RWPE1 (cell line): ENCODE data around the gene EPHB2.
A peak's percentile ranks its signal among the peaks of the same experiment; 100 is the strongest.

Experiments used
- CTCF ChIA-PET: fragments of 350-600 bp; sonication (Branson Sonifier 250); formaldehyde crosslinking; extraction: SDS; loops from one replicate; lab custom pipeline; 2021; lab: Yijun Ruan, JAX
- POLR2A ChIA-PET: fragments of 400-600 bp; formaldehyde crosslinking; extraction: SDS; loops from one replicate; lab custom pipeline; 2020; ENCODE audit warnings: antibody characterized with exemption; ENCODE audit not compliant: low non-redundant PET; lab: Yijun Ruan, JAX
- DNase-seq: peaks from one replicate; pipeline ENCODE4 v3.0.0; 2012; ENCODE audit warnings: low spot score
- H3K27ac ChIP-seq: fragments of 450-650 bp; 2 replicates; pipeline ENCODE4 v1.5.1; 2017
- TF ChIP-seq, protein P1 (sequence below): fragments of 450-650 bp; conservative IDR thresholded peaks from 2 replicates; pipeline ENCODE4 v1.5.1; 2017; ENCODE audit warnings: low read depth, mild to moderate bottlenecking

EPHB2 gene

DNA sequence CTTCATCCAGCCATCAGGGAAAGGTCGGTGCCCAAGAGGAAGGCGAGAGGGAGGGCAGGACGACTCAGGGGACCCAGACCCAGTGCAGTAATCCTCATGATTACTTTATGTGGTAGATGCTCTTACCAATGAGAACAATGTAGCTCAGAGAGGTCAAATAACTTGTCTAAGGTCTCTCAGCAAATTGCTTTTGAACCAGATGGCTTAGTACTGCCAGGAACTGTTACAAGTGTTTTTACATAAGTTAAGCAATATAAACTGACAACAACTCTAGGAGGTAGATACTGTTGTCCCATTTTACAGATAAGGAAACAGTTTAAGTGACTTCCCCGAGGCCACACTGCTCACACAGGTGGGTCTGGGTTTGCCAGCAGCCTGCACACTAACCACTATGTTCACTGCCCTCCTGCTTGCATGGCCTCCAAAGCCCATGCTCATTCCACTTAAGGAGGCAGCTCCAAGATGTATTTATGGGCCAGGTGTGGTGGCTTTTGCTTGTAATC, 150.3 kb downstream of the EPHB2 start:
- TF ChIP-seq, protein P1, sequence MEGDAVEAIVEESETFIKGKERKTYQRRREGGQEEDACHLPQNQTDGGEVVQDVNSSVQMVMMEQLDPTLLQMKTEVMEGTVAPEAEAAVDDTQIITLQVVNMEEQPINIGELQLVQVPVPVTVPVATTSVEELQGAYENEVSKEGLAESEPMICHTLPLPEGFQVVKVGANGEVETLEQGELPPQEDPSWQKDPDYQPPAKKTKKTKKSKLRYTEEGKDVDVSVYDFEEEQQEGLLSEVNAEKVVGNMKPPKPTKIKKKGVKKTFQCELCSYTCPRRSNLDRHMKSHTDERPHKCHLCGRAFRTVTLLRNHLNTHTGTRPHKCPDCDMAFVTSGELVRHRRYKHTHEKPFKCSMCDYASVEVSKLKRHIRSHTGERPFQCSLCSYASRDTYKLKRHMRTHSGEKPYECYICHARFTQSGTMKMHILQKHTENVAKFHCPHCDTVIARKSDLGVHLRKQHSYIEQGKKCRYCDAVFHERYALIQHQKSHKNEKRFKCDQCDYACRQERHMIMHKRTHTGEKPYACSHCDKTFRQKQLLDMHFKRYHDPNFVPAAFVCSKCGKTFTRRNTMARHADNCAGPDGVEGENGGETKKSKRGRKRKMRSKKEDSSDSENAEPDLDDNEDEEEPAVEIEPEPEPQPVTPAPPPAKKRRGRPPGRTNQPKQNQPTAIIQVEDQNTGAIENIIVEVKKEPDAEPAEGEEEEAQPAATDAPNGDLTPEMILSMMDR = no peak
- ChIA-PET POLR2A (no interaction called here), CTCF (interaction anchor here (0.9 to 2.4 kb wide), 5 partner anchors 8 to 157 kb away, joined by 3 to 18 read pairs (median 4); no protein-coding TSS in a partner anchor)
- no peak for DNase-seq
- H3K27ac ChIP-seq = no peak overlapping the region; the same call in 1 of the 2 replicates

DNA sequence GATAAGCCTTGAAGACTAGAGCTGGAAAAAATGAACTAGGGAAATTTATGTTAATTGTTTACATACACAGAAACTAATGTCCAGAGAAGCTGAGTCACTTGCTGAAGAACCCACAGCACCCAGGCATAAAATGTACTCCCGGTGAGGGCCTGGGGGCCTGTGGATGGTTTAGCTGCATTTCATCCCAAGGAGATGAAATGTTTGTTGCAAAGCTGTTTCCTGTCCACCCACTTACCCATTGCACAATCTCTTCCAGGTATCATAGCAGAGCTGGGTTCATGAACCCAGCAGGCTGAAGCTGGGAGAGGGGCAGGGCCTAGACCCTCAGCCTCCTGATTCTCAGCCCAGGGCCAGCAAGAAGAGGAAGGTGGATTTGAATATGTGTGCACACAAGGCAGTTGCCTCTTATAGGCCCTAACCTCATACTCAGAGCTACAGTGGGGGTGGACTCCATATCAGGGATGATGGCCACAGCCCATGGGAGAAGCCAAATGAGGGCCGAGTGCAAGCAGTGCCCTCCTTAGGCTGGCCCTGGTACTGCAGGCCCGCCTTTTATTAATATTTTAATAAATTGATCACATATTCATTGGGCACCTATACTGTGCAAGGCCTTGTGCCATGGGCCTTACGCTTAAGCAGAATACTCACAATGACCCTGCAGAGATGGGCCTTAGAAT, 151.3 kb downstream of the EPHB2 start:
- H3K27ac ChIP-seq = peak overlapping the region; percentile 37
- DNase-seq = peak; percentile 71
- TF ChIP-seq, protein P1 = peak; percentile 64
- POLR2A ChIA-PET = no interaction called here
- CTCF ChIA-PET = interaction anchor here (0.6 to 2.4 kb wide), 18 partner anchors 9 to 158 kb away, joined by 3 to 18 read pairs (median 3); no protein-coding TSS in a partner anchor

DNA sequence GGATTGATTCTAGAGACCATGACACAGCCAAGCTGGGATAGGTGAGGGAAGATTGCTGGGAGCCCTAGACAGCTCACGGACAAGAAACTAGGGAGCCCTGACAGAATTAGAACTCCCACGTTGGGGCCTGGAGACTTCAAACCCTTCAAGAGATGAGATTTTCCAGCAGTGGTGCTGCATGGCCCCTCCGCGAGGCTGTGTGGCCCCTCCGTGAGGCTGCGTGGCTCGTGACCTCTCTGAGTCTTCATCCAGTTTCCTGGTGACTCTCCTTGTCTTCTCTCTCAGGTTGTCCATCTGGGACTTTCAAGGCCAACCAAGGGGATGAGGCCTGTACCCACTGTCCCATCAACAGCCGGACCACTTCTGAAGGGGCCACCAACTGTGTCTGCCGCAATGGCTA, 152.1 kb downstream of the EPHB2 start:
- H3K27ac ChIP-seq = no peak overlapping the region
- ChIA-PET CTCF (interaction anchor here (0.6 to 2.4 kb wide), 11 partner anchors 8 to 159 kb away, joined by 3 to 18 read pairs (median 3); no protein-coding TSS in a partner anchor), POLR2A (no interaction called here)
- TF ChIP-seq, protein P1 = no peak
- DNase-seq = no peak

DNA sequence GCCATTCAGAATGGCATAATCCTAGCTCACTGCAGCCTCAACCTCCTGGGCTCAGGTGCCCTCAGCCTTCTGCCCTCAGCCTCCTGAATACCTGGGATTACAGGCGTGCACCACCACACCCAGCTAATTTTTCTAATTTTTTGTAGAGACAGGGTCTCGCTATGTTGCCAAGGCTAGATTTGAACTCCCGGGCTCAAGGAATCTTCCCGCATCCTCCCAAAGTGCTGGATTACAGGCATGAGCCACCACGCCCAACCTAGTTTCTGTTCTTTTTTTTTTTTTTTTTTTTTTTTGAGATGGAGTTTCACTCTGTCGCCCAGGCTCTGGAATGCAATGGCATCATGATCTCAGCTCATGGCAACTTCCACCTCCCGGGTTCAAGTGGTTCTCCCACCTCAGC, 153.1 kb downstream of the EPHB2 start:
- DNase-seq = no peak
- no peak overlapping the region for H3K27ac ChIP-seq
- POLR2A ChIA-PET = no interaction called here
- TF ChIP-seq, protein P1 = no peak
- CTCF ChIA-PET = interaction anchor here (0.6 to 2.3 kb wide), 2 partner anchors 19 to 76 kb away, joined by 3 to 8 read pairs; no protein-coding TSS in a partner anchor

DNA sequence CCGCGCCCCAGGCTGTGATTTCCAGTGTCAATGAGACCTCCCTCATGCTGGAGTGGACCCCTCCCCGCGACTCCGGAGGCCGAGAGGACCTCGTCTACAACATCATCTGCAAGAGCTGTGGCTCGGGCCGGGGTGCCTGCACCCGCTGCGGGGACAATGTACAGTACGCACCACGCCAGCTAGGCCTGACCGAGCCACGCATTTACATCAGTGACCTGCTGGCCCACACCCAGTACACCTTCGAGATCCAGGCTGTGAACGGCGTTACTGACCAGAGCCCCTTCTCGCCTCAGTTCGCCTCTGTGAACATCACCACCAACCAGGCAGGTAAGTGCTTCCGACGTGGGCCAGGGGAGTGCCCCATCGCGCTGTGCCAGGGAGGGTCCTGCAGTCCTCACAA, 154.2 kb downstream of the EPHB2 start:
- H3K27ac ChIP-seq = no peak overlapping the region
- POLR2A ChIA-PET = no interaction called here
- CTCF ChIA-PET = no interaction called here
- DNase-seq = no peak
- TF ChIP-seq, protein P1 = no peak

DNA sequence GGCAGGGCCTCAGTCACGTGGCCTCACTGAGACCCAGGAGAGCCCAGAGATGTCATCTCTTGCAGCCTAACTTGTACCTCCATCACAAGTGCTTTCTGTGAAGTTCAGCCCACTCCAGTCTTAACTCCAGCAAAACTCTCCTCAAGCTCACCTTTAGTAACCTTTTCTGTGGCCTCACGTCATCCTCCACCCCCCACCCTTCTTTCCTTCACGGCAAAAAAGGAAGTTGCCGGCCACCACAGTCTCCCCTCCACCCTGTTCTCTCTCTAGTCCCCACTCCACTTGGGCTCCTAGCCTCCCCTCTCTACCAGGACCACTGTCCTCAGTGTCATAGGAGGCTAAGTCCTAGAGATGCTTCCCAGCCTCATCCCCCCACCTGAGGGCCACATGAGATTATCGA, 155.1 kb downstream of the EPHB2 start:
- DNase-seq = no peak
- TF ChIP-seq, protein P1 = no peak
- ChIA-PET CTCF (no interaction called here), POLR2A (no interaction called here)
- no peak overlapping the region for H3K27ac ChIP-seq
